T1000 (cell line): ENCODE measurements around the gene AK6.
"Not testable (repeated sequence)": the region's sequence is repeated elsewhere in the genome, so short reads cannot be mapped to it uniquely, and the experiment has no call there.

ENCODE experiments used
- DNase-seq: peaks from one replicate; lab custom pipeline; 2025; ENCODE audit warnings: mixed read lengths; lab: John Stamatoyannopoulos, UW

Gene AK6

DNA sequence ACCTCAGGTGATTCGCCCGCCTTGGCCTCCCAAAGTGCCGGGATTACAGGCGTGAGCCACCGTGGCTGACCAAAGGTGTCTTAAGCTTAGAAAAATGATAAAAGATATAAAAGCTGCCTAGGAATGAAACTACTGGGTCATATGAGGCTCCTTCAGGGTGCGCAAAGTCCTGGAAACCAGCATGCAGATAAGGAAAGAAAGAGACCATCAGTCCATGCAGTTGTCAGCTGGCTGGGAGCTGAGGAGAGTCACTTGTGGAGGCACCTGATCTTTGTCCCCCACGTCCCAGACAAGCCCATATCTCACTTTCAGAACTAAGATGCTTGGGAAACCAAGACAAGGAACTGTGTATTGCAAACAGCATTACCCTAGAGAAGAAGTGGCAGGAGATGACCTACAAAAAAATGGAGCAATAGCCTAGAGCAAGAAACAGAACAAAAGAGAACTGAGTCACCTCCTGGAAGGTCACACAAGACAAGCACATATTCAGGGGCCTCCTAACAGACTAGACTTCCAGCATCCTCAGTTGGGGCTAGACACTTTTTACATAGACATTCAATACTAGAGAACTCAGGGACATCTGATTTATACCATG, 33.9 kb downstream of the AK6 start:
- no peak for DNase-seq

DNA sequence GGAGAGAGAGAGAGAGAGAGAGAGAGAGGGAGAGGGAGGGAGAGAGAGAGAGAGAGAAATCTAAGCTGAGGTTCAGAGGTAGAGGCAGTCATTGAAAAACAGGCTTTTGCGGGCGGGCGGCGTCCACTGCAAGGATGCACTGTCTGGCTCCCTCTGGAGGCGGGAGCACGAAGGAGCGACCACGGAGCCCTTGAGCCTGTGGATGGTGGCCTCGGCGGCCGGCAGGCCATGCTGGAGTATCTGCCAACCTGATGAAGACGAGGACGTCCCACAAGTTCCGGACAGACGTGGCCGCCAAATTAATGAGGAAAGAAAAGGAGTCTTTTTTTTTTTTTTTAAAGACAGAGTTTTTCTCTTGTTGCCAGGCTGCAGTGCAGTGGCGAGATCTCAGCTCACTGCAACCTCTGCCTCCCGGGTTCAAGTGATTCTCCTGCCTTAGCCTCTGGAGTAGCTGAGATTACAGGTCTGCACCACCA, 34.5 kb downstream of the AK6 start:
- no peak for DNase-seq

DNA sequence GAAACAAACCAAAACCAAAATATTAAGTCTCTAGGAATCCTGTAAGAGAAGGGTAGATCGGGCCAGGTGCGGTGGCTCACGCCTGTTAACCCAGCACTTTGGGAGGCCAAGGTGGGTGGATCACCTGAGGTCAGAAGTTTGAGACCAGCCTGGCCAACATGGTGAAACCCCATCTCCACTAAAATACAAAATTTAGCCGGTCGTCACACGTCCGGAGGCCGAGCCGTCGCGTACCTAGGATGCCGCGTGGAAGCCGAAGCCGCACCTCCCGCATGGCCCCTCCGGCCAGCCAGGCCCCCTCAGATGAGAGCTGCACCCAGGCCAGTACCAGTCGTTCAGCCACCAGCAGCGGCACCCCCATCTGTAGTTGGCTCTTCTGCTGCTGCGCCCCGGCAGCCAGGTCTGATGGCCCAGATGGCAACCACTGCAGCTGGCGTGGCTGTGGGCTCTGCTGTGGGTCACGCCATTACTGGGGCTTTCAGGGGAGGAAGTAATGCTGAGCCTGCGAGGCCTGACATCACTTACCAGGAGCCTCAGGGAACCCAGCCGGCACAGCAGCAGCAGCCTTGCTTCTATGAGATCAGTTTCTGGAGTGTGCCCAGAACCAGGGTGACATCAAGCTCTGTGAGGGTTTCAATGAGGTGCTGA, 35.5 kb downstream of the AK6 start:
- DNase-seq, result not testable (repeated sequence)

DNA sequence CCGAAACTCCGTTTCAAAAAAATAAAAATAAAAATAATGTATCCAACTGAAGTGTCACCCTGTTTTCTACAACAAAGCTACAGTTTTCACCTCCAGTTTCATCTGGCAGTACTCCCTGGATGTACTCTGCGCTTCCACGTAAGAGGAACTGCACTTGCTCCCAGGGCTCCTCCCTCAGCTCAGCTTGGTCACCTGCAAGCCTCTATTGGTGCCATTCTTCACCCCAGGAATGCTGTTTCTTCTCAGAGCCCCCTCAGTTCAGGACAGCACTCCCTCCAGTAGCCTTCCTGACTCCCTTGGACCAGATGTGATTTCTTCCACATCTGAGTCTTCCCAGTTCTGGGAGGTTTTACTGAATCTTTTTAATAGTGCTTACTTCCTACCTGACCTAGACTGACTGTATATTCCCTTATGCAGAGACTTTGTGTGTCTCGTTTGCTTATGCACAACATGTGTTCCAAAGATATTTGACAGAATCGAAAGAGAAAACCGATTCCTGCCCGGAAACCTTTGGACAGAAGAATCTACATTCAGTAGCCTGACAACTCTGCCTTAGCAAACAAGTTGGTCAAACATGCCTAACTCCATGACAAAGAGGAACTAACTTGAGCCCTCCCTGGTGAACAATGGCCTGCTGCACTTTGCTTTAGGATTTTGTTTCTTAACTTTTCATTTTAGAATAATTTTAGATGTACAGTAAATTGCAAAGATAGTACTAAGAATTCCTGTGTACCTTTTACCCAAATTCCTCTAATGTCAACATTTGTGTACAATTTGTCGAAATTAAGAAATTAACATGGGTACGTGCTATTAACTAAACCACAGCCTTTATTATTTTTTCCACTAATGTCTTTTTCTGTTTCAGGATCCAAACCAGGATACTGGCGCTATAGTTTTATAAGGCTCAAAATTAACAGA, 37.5 kb downstream of the AK6 start:
- no peak for DNase-seq

DNA sequence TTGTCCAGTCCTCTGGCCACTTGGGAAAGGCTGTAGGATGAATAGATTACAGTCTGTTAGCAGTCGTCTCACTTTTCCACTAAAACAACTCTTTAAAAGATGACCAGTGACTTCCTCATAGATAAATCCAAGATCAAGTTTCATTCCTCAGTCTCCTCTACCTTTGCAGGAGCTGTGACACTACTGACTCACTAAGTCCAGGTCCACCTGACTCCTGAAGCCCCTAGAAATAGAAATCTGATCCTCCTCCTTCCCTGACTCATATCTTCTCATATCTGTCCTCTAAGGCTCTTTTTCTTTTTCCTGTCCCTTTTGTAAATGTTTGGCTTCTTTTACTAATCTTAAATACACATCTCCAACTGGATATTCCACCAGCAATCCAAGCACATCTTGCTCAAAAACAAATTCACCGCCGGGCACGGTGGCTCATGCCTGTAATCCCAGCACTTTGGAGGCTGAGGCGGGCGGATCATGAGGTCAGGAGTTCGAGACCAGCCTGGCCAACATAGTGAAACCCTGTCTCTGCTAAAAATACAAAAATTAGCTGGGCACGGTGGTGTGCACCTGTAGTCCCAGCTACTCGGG, 39.3 kb downstream of the AK6 start:
- DNase-seq, result no peak

DNA sequence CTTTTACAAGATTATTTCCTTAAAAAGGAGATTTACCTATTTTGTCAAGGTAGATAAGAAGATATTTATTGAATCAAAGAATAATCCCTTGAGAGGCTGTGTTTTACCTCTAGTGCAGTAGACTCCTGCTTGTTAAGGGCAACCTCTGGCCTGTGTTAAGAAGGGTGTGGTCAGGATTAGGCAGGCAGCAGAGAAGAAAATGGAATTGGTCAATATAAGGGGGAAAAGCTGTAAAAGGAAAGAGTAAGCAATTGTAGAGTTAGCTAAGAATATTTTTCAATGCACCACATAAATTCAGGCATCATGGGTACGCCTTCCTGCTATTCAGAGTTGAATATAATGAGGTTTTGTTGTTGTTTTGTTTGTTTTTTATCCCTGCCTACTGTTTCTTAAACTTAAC, 43.0 kb downstream of the AK6 start:
- no peak for DNase-seq

DNA sequence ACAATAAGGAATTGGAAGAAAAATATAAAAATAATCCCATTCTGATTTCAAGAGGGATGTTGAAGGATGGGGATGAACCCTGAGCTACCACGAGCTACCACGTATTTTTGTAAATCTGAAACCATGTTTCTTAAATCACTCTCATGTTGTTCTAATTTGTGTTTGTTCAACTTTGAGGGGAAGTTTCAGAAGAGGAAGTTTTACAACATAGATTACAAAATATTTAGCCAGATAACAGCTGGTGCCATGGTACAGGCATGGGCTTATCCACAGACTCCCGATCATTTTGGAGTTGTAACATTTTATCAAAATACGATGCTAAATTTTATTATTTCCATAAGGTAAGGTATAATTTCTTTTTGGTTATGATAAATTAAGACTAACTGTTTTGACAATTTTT, 51.9 kb downstream of the AK6 start:
- DNase-seq, result no peak

DNA sequence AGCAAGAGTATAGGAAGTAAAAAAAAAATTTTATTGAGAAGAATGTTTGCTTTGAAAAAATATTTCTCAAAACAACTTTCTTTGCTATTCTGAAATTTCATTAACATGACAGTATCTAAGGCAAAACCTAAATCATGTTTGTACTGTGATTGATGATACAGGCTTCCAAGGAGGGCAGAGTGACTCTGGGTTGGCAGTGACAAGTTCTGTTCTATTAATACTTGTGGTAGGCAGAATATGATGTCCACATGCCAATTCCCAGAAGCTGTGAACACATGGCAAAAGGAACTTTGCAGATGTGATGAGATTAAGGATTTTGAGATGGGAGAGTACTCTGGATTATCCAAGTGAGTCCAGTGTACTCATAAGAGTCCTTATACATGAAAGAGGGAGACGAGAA, 53.3 kb downstream of the AK6 start:
- DNase-seq, result no peak

DNA sequence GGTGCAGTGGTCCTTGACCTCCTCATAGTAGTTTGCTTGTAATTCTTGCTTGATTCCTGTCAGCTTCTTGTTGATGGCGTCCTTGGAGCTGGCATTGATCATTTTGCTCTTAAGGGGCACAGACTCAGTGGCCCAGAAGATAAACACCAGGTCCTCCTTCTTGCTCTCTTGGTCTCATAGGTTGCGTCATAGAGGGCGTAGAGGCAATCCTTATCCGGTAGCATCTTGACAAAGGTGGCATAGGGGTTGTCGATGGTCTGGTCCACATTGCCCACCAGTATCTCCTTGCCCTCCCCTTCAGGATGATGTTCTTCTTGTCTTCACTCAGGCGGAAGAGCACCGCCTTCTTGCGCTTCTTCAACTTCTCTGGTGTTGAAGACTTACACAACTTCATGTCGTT, 55.9 kb downstream of the AK6 start:
- no peak for DNase-seq

DNA sequence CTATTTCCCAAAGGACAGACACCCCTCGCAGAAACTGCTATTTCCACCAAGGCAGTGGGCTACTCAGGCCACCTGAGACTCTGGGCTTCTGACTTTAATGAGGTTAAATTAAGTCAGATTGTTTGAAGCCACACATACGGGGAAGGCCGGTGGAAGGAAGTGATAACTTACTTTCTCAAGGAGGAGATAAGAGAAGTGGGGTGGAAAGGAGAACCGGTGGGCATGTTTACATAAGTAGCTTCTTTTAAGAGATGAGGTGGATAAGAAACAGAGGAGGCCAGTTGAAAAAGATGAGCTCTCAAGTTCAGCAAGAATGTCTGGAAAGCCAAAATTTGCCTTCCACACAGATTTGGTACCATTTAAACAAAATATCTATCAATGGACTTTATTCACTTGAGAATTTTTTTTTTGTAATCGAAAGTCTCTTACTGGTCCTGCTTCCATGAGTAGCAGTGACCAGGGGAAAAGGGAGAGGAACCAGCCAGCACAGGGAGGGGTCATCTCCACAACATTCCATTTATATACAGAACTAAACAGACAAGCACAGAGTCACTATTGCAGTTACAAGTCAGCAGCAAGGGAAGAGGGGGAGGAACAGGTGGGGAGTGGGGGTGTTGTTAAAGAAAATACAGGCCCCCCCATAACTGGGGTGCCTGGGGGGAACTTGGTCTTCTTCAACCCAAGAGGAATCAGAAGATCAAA, 56.7 kb downstream of the AK6 start:
- no peak for DNase-seq

DNA sequence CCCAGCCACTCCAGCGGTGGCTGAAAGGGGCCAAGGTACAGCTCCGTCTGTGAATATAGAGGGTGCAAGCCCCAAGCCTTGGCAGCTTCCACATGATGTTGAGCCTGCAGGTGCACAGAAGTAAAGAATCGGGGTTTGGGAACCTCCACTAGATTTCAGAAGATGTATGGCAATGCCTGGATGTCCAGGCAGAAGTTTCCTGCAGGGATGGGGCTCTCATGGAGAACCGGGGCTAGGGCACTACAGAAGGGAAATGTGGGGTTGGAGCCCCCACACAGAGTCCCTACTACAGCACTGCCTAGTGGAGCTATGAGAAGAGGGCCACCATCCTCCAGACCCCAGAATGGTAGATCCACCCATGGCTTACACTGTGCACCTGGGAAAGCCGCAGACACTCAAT, 59.9 kb downstream of the AK6 start:
- no peak for DNase-seq

DNA sequence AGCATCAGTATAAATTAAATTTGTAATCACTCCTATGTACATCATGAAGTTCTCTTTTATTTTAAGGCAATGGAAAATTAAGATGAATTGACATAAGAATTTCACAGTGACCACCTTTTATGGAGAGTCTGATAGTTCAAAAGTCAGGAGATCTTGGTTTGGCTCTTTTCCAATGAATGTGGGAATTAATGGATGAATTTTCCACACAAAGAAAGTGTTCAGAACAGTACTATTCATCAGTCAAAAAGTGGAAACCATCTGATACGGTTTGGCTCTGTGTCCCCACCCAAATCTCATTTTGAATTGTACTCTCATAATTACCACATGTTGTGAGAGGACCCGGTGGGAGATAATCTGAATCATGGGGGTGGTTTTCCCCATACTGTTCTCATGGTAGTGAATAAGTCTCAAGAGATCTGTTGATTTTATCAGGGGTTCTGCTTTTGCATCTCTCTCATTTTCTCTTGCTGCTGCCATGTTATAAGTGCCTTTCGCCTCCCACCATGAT, 61.2 kb downstream of the AK6 start:
- no peak for DNase-seq

DNA sequence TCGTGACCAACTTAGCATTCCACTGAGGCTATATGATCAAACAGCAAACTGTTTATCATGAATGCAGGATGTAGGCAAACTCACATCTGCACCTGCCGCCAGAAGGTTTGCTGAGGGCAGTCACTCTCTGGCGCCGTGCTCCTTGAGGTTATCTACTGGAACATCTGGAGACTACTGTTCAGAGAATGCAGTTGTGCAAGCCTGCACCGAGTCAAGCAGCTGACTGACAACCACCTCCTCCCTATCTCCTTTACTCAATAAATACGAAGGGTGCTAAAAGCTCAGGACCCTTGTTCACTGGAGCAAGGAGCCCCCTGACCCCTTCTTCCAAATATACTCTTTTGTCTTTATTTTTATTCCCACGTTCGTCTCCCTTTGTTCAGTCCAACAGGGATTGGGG, 63.8 kb downstream of the AK6 start:
- no peak for DNase-seq
